ENCODE measurements around the gene DHRS9.

- TF ChIP-seq CTCF (IDR thresholded peaks at IDR 0.05) (no peak), POLR2A (IDR thresholded peaks at IDR 0.05) (no peak)
Measured at GRCh38 chr2:169129703-169130243, 60.4 kb downstream of the DHRS9 start.
